GM12878 (cell line): ENCODE results near the gene KCNJ10. TPM values are rescaled to one million over a fixed set of nuclear protein-coding genes. Genes with fewer than 3 reads are reported as not detected.

Experiments
- CBX3 ChIP-seq: fragments of 200-600 bp; sonication (generic); IDR thresholded peaks from 2 replicates; pipeline ENCODE4 v1.6.1; 2016; ENCODE audit warnings: low read depth, borderline replicate concordance
- CBX5 ChIP-seq: sonication (generic); IDR thresholded peaks from 2 replicates; pipeline ENCODE4 v1.6.1; 2016; ENCODE audit warnings: low read depth, moderate library complexity, mild to moderate bottlenecking, inconsistent platforms
- CREB1 ChIP-seq: IDR thresholded peaks from 2 replicates; pipeline ENCODE4 v1.6.1; 2012; ENCODE audit warnings: low read depth, mild to moderate bottlenecking, inconsistent platforms
- CREM ChIP-seq: IDR thresholded peaks from 2 replicates; pipeline ENCODE4 v1.6.1; 2014; ENCODE audit warnings: antibody characterized with exemption, low read depth
- GABPA ChIP-seq: IDR thresholded peaks from 2 replicates; pipeline ENCODE4 v1.6.1; 2014; ENCODE audit warnings: antibody characterized with exemption, low read depth, mild to moderate bottlenecking, inconsistent platforms
- HDGF ChIP-seq: fragments of 450-650 bp; IDR thresholded peaks from 2 replicates; pipeline ENCODE4 v1.6.1; 2016; ENCODE audit warnings: antibody characterized with exemption
- HSF1 ChIP-seq: fragments of 150-350 bp; IDR thresholded peaks from 2 replicates; pipeline ENCODE4 v1.6.1; 2014; ENCODE audit warnings: mild to moderate bottlenecking, low read depth, low read length
- IKZF1 ChIP-seq: fragments of 450-650 bp; conservative IDR thresholded peaks from 2 replicates; pipeline ENCODE4 v1.6.1; 2017; ENCODE audit warnings: antibody characterized with exemption, mild to moderate bottlenecking
- KDM1A ChIP-seq: fragments of 200-600 bp; sonication (generic); IDR thresholded peaks from 2 replicates; pipeline ENCODE4 v1.6.1; 2016; ENCODE audit warnings: borderline replicate concordance
- MEF2B ChIP-seq: fragments of 450-650 bp; IDR thresholded peaks from 2 replicates; pipeline ENCODE4 v1.6.1; 2018; ENCODE audit warnings: mild to moderate bottlenecking, moderate library complexity; ENCODE audit not compliant: partially characterized antibody, poor library complexity, severe bottlenecking
- MYC ChIP-seq: IDR thresholded peaks from 2 replicates; pipeline ENCODE4 v1.6.1; 2011; ENCODE audit warnings: mild to moderate bottlenecking, low read length, moderate library complexity, inconsistent platforms; ENCODE audit not compliant: insufficient read depth, insufficient replicate concordance, insufficient read length, severe bottlenecking
- RCOR1 ChIP-seq: conservative IDR thresholded peaks from 2 replicates; pipeline ENCODE4 v1.6.1; 2012; ENCODE audit warnings: low read depth, low read length, improper control_type of control experiment
- RUNX3 ChIP-seq: IDR thresholded peaks from 2 replicates; pipeline ENCODE4 v1.6.1; 2012; ENCODE audit warnings: low read length, inconsistent platforms
- TARDBP ChIP-seq: IDR thresholded peaks from 2 replicates; pipeline ENCODE4 v1.6.1; 2016; ENCODE audit warnings: borderline replicate concordance
- ZNF274 ChIP-seq: IDR thresholded peaks from one replicate; pipeline ENCODE4 v1.8.0; 2011; ENCODE audit not compliant: insufficient read length, insufficient read depth
- polyA plus RNA-seq, 11 experiments: library from polyadenylated mRNA; depleted of rRNA in 4 of 11; unstranded in 6 of 11; stranded (reverse) in 5 of 11; fragments of >200 nt; fragmentation: Nextera tagmentation in 4 of 11; fragmentation: Illumina TruSeq in 1 of 11; extraction: Ambion mirVana in 4 of 11; extraction: Trizol in 1 of 11; gene quantifications; 1 replicate in 1 of 11; 2 replicates in 10 of 11; pipeline versions ENCODE4 v1.2.1 to v1.2.3, GENCODE V29; 2011 to 2016; ENCODE audit warnings: inconsistent platforms in 2 of 11, missing spikeins in 2 of 11, low read depth in 1 of 11
- total RNA-seq, 4 experiments: library from RNA; depleted of rRNA in 3 of 4; stranded (reverse); fragments of >200 nt in 3 of 4; fragmentation: Illumina TruSeq in 1 of 4; extraction: Trizol in 1 of 4; gene quantifications; 2 replicates each; pipeline versions ENCODE4 v1.2.1 to v1.2.3, GENCODE V29; 2013 to 2021

Gene KCNJ10
- total and polyA plus RNA-seq, 10 of the 15 experiments (the other 5 are each of a cell fraction or from before 2014, with no cell fraction given), result 0.01 to 0.29 (median 0.09) TPM; not detected in 2

GRCh38 chr1:160098852-160099561 lies 29.0 kb upstream of the KCNJ10 start (continued):
- TF ChIP-seq ZNF274 (no peak), MYC (no peak), RUNX3 (no peak), CBX3 (no peak), MEF2B (no peak), IKZF1 (peak; percentile 40; the same call in 1 of the 2 replicates), CREM (peak; percentile 45), TARDBP (no peak), RCOR1 (no peak), KDM1A (no peak), HSF1 (no peak), CBX5 (no peak), HDGF (peak; percentile 46; the same call in 1 of the 2 replicates), CREB1 (0 out of 2 replicates have a peak, but pooled peaks have one; percentile 26), GABPA (no peak)
- TF ChIP-seq, all 136 proteins: peak for 12
